Glutamatergic neuron (in vitro differentiated cells): Measurements from ENCODE around the gene PPP1R27. TPM values are rescaled to one million over a fixed set of nuclear protein-coding genes. Genes with fewer than 3 reads are reported as not detected.

Experiments used
- DNase-seq: peaks from one replicate; pipeline ENCODE4 v3.0.0; 2022
- H3K27ac Mint-ChIP-seq: one replicate; pipeline ENCODE4 v1.8.0; 2020; ENCODE audit warnings: mild to moderate bottlenecking, mixed read lengths, inconsistent platforms; ENCODE audit not compliant: unreplicated experiment
- H3K27me3 Mint-ChIP-seq: one replicate; pipeline ENCODE4 v1.8.0; 2020; ENCODE audit warnings: mild to moderate bottlenecking, moderate library complexity, mixed read lengths, inconsistent platforms; ENCODE audit not compliant: unreplicated experiment
- H3K36me3 Mint-ChIP-seq: one replicate; pipeline ENCODE4 v1.8.0; 2020; ENCODE audit warnings: mild to moderate bottlenecking, mixed read lengths, inconsistent platforms; ENCODE audit not compliant: unreplicated experiment
- H3K4me1 Mint-ChIP-seq: one replicate; pipeline ENCODE4 v1.8.0; 2020; ENCODE audit warnings: mild to moderate bottlenecking, low read depth, mixed read lengths, inconsistent platforms; ENCODE audit not compliant: unreplicated experiment
- H3K4me3 Mint-ChIP-seq: one replicate; pipeline ENCODE4 v1.8.0; 2020; ENCODE audit warnings: mild to moderate bottlenecking, mixed read lengths, inconsistent platforms; ENCODE audit not compliant: unreplicated experiment
- H3K9me3 Mint-ChIP-seq: one replicate; pipeline ENCODE4 v1.8.0; 2020; ENCODE audit warnings: mild to moderate bottlenecking, moderate library complexity, mixed read lengths, inconsistent platforms; ENCODE audit not compliant: unreplicated experiment
- CTCF ChIP-seq: fragments of 200-600 bp; sonication (generic); IDR thresholded peaks from one replicate; pipeline ENCODE4 v1.5.0; 2021; ENCODE audit not compliant: partially characterized antibody, unreplicated experiment
- total RNA-seq: library from RNA; stranded (reverse); fragmentation: NEBNext Ultra II Directional; extraction: Animal tissue kit (Norgen Biotek cat#: 25700); gene quantifications from one replicate; pipeline ENCODE4 v1.2.1, GENCODE V29; 2021; ENCODE audit not compliant: unreplicated experiment

PPP1R27 gene
- total RNA-seq, 1 donor from 2014 or later: 0.81 TPM

DNA sequence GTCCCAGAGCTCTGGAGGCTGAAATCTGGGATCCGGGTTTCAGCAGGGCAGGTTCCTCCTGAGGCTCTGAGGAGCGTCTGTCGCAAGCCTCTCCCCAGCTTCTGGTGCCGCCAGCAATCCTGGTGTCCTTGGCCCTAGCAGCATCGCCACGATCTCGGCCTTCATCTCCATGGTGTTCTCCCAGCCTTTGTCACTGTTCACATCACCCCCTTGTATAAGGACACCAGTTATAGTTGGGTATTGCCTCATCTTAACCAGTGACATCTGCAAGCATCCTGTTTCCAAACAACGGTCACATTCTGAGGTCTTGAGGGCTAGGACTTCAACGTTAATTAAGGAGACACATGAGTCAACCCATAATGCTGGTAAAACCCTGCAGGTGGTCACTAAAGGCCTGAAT is 2.8 kb upstream of the PPP1R27 start:
- H3K4me1 Mint-ChIP-seq: peaks cover 1% of the 10 kb centered on the region
- no peak for DNase-seq
- peaks cover 5% of the 10 kb centered on the region for H3K9me3 Mint-ChIP-seq
- peaks cover 2% of the 10 kb centered on the region for H3K27me3 Mint-ChIP-seq
- TF ChIP-seq CTCF: no peak
- no peak overlapping the region for H3K27ac Mint-ChIP-seq
- H3K36me3 Mint-ChIP-seq: no peaks in the 10 kb centered on the region
- H3K4me3 Mint-ChIP-seq: no peak overlapping the region

DNA sequence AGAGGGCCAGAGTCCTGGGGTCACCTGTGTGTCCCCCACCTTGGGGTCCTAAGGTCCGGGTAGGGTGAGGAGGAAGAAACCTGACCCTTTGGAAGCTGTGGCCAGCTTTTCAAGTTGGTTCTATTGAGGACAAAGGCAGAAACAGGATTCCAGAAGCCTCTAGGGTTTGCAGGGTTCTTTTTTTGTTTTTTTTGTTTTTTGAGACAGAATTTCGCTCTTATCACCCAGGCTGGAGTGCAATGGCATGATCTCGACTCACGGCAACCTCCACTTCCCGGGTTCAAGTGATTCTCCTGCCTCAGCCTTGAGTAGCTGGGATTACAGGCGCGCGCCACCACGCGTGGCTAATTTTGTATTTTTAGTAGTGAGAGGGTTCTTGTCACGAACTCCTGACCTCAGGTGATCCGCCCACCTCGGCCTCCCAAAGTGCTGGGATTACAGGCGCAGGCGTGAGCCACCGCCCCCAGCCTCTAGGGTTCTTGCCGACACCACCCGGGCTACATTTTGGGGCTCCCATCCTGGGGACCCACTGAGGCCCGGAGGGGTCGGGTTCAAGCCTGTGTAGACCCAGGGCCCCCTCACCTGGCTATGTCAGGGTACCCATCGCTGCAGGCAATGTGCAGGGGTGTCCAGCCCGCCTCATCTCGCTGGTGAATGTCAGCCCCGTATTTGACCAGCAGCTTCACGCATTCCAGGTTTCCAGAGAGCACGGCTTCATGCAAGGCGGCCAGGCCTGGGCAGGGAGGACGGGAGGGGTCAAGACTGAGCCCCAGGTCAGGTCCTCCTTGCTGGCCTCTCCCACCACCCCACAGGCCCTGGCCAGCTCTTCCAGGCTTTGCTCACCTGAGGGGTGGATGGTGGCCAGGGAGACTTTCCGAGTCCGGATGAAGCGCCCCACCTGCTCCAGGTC is 674 bp downstream of the PPP1R27 start:
- Mint-ChIP-seq H3K9me3 (peaks cover 9% of the 10 kb centered on the region), H3K27ac (peak overlapping the region; percentile 86), H3K27me3 (peaks cover 14% of the 10 kb centered on the region), H3K4me3 (peak overlapping the region; percentile 92), H3K4me1 (peaks cover 12% of the 10 kb centered on the region), H3K36me3 (no peaks in the 10 kb centered on the region)
- TF ChIP-seq CTCF: no peak
- no peak for DNase-seq

DNA sequence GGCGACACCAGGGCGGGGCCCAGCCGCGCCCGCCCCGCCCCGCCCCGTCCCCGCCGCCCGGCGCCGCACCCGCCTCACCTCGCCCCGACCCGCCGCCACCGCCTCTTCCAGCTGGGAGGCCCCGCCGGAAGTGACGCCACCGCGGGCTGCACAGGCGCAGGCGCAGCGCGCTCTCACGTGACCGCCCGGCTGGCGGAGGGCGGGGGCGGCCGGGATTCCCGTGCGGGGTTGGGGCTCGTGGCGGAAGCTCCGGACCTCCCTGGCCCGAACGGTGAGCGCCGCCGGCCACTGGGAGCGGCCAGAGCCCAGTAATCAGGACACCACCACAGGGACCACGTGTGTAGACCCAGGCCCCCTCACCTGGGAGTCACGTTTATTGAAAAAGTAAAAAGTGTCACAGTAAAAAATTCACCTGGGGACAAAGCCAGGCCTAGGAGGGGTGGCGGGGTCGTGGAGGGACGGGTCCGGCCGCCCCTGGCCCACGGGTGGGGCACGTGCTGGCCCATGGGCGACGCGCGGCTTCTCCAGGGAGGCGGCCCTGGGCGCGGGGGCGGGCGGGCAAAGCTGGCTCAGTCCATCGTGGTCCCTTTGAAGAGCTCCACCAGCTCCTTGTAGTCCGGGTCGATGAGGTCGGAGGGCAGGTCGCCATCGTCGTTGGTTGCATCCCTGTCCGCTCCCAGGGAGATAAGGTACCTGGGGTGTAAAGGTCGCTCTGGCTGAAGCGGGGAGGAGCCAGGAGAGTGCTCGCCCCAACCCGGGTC is 1.5 kb downstream of the PPP1R27 start, which contains the start of gene MCRIP1:
Gene MCRIP1 (minus strand): TSS at position 132 of the 761 bp plus-strand sequence. CDS start 8,785 bp downstream, outside the sequence.
- Mint-ChIP-seq H3K27ac (peak within 1 kb of the TSS; percentile 86), H3K9me3 (peaks cover 9% of the 10 kb centered on the region), H3K4me1 (peaks cover 14% of the 10 kb centered on the region), H3K4me3 (peak within 1 kb of the TSS; percentile 93), H3K36me3 (no peaks in the 10 kb centered on the region), H3K27me3 (peaks cover 14% of the 10 kb centered on the region)
- TF ChIP-seq CTCF: no peak
- DNase-seq: peak; percentile 98

DNA sequence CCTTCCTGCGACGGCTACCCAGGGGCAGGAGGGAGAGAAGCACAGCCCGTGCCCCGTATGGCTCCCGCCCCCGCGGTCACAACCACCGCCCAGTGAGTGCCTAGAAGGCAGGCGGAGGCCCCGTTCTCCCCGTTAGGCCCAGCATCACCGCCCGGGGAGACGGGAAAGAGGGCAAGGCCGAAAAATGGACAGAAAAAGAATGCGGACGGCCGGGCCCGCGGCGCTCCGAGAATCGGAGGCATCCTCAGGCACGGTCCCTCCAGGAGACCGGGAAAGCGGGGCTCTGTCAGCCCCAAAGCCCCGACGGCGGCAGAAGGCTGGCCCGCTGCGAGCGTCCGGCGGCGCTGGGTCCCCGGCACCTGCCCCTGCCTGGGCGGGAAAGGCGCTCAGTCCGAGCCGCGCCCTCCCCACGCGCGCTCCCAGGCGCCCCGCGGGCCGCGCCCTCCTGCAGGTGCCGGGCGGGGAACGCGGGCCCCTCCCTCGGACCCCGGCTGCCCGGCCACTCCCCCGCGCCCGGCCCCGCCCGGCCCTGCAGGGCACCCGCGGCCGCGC is 2.2 kb downstream of the PPP1R27 start:
- H3K36me3 Mint-ChIP-seq: no peaks in the 10 kb centered on the region
- H3K4me1 Mint-ChIP-seq: peaks cover 17% of the 10 kb centered on the region
- H3K27ac Mint-ChIP-seq: peak overlapping the region; percentile 85
- H3K4me3 Mint-ChIP-seq: peak overlapping the region; percentile 93
- TF ChIP-seq CTCF: no peak
- peaks cover 14% of the 10 kb centered on the region for H3K27me3 Mint-ChIP-seq
- DNase-seq: no peak
- peaks cover 9% of the 10 kb centered on the region for H3K9me3 Mint-ChIP-seq
